Astrocyte (in vitro differentiated cells and primary cell): ENCODE data around the gene FGF10.

Experiments
- CTCF ChIP-seq: IDR thresholded peaks from 2 replicates; pipeline ENCODE4 v1.5.1; 2011; ENCODE audit warnings: low read depth, mild to moderate bottlenecking, inconsistent platforms, low read length, moderate library complexity; ENCODE audit not compliant: insufficient read depth
- EZH2 ChIP-seq: IDR thresholded peaks from 2 replicates; pipeline ENCODE4 v1.6.1; 2012; ENCODE audit warnings: mild to moderate bottlenecking, low read length, inconsistent platforms; ENCODE audit not compliant: insufficient read depth

GRCh38 chr5:44402084-44402483 is 12.9 kb upstream of the FGF10 start:
- TF ChIP-seq CTCF (no peak), EZH2 (no peak)
